HG03060 (cell line): ENCODE results near the gene GSE1.

ENCODE experiments used
- ATAC-seq: cut with Tn5 transposase; IDR thresholded peaks from one replicate; pipeline ENCODE4 v1.9.1; 2021; ENCODE audit warnings: low read depth, moderate number of reproducible peaks; ENCODE audit not compliant: unreplicated experiment

GSE1 gene

GRCh38 chr16:85631230-85631629, 18.1 kb downstream of the GSE1 start:
- ATAC-seq = no peak

- no peak for ATAC-seq
Measured at GRCh38 chr16:85631802-85632393, 18.8 kb downstream of the GSE1 start.

- ATAC-seq = no peak
Measured at GRCh38 chr16:85632709-85633437, 19.8 kb downstream of the GSE1 start.

- ATAC-seq = no peak
Measured at GRCh38 chr16:85633438-85633743, 20.3 kb downstream of the GSE1 start.

GRCh38 chr16:85633888-85634287, 20.8 kb downstream of the GSE1 start:
- no peak for ATAC-seq

- no peak for ATAC-seq
Measured at GRCh38 chr16:85634747-85635544, 21.8 kb downstream of the GSE1 start.

GRCh38 chr16:85635545-85636140, 22.5 kb downstream of the GSE1 start:
- ATAC-seq = no peak

- ATAC-seq = no peak
Measured at GRCh38 chr16:85636234-85636812, 23.2 kb downstream of the GSE1 start.

GRCh38 chr16:85637061-85637807, 24.1 kb downstream of the GSE1 start:
- no peak for ATAC-seq

- ATAC-seq = no peak
Measured at GRCh38 chr16:85637808-85638647, 24.9 kb downstream of the GSE1 start.

GRCh38 chr16:85638695-85639409, 25.7 kb downstream of the GSE1 start:
- no peak for ATAC-seq

GRCh38 chr16:85639529-85640253, 26.6 kb downstream of the GSE1 start:
- no peak for ATAC-seq

GRCh38 chr16:85640254-85640558, 27.1 kb downstream of the GSE1 start:
- ATAC-seq = no peak

- no peak for ATAC-seq
Measured at GRCh38 chr16:85640585-85640984, 27.5 kb downstream of the GSE1 start.

GRCh38 chr16:85641305-85641704, 28.2 kb downstream of the GSE1 start:
- ATAC-seq = no peak

- ATAC-seq = no peak
Measured at GRCh38 chr16:85641776-85642176, 28.7 kb downstream of the GSE1 start.

GRCh38 chr16:85642762-85643358, 29.7 kb downstream of the GSE1 start:
- ATAC-seq = no peak

- ATAC-seq = no peak
Measured at GRCh38 chr16:85643631-85644030, 30.5 kb downstream of the GSE1 start.
